SK-N-MC (cell line): Measurements from ENCODE around the gene ZSCAN18.

ENCODE experiments used
- DNase-seq: peaks from one replicate; pipeline ENCODE4 v3.0.0-alpha.2; 2011; ENCODE audit warnings: low read depth, low spot score
- H3K27ac ChIP-seq: fragments of 200-600 bp; sonication (generic); 2 replicates; pipeline ENCODE4 v1.5.1; 2016; ENCODE audit warnings: mixed run types
- H3K36me3 ChIP-seq: fragments of 200-600 bp; sonication (generic); 2 replicates; pipeline ENCODE4 v1.6.1; 2017; ENCODE audit warnings: antibody characterized with exemption, low read length, mixed read lengths; ENCODE audit not compliant: insufficient read depth
- H3K4me3 ChIP-seq: fragments of 200-600 bp; sonication (generic); 2 replicates; pipeline ENCODE4 v1.5.1; 2016
- H3K9ac ChIP-seq: fragments of 200-600 bp; sonication (generic); 2 replicates; pipeline ENCODE4 v1.8.0; 2017; ENCODE audit warnings: mixed run types, mixed read lengths; ENCODE audit not compliant: insufficient read length
- H3K9me3 ChIP-seq: fragments of 200-600 bp; sonication (generic); 2 replicates; pipeline ENCODE4 v1.6.1; 2017; ENCODE audit warnings: low read depth, mild to moderate bottlenecking, antibody characterized with exemption, low read length, moderate library complexity, mixed read lengths
- EZH2 ChIP-seq: fragments of 200-600 bp; sonication (generic); IDR thresholded peaks from one replicate; pipeline ENCODE4 v1.6.1; 2017; ENCODE audit warnings: antibody characterized with exemption
- FOXP2 ChIP-seq: optimal IDR thresholded peaks from 2 replicates; pipeline ENCODE3; 2011; ENCODE audit warnings: mild to moderate bottlenecking, moderate library complexity; ENCODE audit not compliant: insufficient read depth; ENCODE audit errors: extremely low read length, control extremely low read depth
- POLR2AphosphoS5 ChIP-seq: IDR thresholded peaks from 2 replicates; pipeline ENCODE4 v1.6.1; 2012; ENCODE audit warnings: mild to moderate bottlenecking, low read depth, low read length, borderline replicate concordance

Gene ZSCAN18

GRCh38 chr19:58042495-58043340, 55.3 kb downstream of the ZSCAN18 start:
- H3K9ac ChIP-seq: no peak overlapping the region
- no peaks in the 10 kb centered on the region for H3K36me3 ChIP-seq
- no peak for DNase-seq
- no peak overlapping the region for H3K4me3 ChIP-seq
- no peak overlapping the region for H3K27ac ChIP-seq
- H3K9me3 ChIP-seq: no peaks in the 10 kb centered on the region
- TF ChIP-seq EZH2: no peak
- no peak for TF ChIP-seq FOXP2
- TF ChIP-seq POLR2AphosphoS5: no peak

GRCh38 chr19:58040751-58041525, 57.1 kb downstream of the ZSCAN18 start:
- Histone ChIP-seq H3K9ac (no peak overlapping the region), H3K4me3 (no peak overlapping the region), H3K27ac (no peak overlapping the region), H3K36me3 (no peaks in the 10 kb centered on the region), H3K9me3 (no peaks in the 10 kb centered on the region)
- TF ChIP-seq EZH2 (no peak), POLR2AphosphoS5 (no peak), FOXP2 (no peak)
- no peak for DNase-seq

GRCh38 chr19:58038688-58039204, 59.3 kb downstream of the ZSCAN18 start:
- TF ChIP-seq EZH2 (no peak), POLR2AphosphoS5 (no peak), FOXP2 (no peak)
- Histone ChIP-seq H3K36me3 (no peaks in the 10 kb centered on the region), H3K9ac (no peak overlapping the region), H3K9me3 (no peaks in the 10 kb centered on the region), H3K27ac (no peak overlapping the region), H3K4me3 (no peak overlapping the region)
- no peak for DNase-seq

- TF ChIP-seq EZH2: no peak
- TF ChIP-seq FOXP2: no peak
- no peak for TF ChIP-seq POLR2AphosphoS5
- no peak overlapping the region for H3K27ac ChIP-seq
- no peaks in the 10 kb centered on the region for H3K36me3 ChIP-seq
- no peaks in the 10 kb centered on the region for H3K9me3 ChIP-seq
- no peak overlapping the region for H3K4me3 ChIP-seq
- no peak for DNase-seq
- H3K9ac ChIP-seq: no peak overlapping the region
Measured at GRCh38 chr19:58037927-58038687, 59.9 kb downstream of the ZSCAN18 start.

- no peaks in the 10 kb centered on the region for H3K9me3 ChIP-seq
- no peaks in the 10 kb centered on the region for H3K36me3 ChIP-seq
- TF ChIP-seq EZH2: no peak
- H3K27ac ChIP-seq: no peak overlapping the region
- no peak for DNase-seq
- H3K9ac ChIP-seq: no peak overlapping the region
- H3K4me3 ChIP-seq: no peak overlapping the region
Measured at GRCh38 chr19:58035863-58036262, 62.2 kb downstream of the ZSCAN18 start.

- Histone ChIP-seq H3K4me3 (no peak overlapping the region), H3K36me3 (no peaks in the 10 kb centered on the region), H3K9ac (no peak overlapping the region), H3K27ac (no peak overlapping the region), H3K9me3 (no peaks in the 10 kb centered on the region)
- TF ChIP-seq EZH2 (no peak), POLR2AphosphoS5 (no peak), FOXP2 (no peak)
- DNase-seq: no peak
Measured at GRCh38 chr19:58034477-58034793, 63.6 kb downstream of the ZSCAN18 start.
